ENCODE data around the gene MYOZ3. TPM values are rescaled to one million over a fixed set of nuclear protein-coding genes. Genes with fewer than 3 reads are reported as not detected.

MYOZ3 gene, protein sequence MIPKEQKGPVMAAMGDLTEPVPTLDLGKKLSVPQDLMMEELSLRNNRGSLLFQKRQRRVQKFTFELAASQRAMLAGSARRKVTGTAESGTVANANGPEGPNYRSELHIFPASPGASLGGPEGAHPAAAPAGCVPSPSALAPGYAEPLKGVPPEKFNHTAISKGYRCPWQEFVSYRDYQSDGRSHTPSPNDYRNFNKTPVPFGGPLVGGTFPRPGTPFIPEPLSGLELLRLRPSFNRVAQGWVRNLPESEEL
- total RNA-seq: 0.38 and 0.85 TPM in 2 replicates

DNA sequence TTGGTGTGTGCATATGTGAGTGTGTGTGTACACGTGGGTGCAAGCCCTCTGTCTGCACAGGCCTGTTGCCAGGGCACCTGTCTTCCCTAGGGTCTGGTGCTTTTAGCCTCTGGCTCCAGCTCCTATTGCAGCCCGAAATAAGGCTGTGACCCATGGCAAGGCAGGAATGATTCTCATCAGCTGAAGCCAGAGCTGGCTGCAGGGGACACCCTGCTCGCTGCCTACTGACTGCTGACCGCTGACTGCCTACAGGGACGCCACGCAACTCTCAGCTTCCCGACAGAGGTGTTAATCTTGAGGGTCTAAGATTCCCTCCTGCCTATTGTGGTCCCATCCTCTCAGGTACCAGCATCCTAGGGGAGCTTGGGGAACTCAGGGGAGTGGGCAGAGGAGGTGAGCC lies at the start of gene MYOZ3:
MYOZ3 (plus strand) TSS at position 166 of the 400 bp plus-strand sequence. CDS start 1,691 bp downstream, outside the sequence.

DNA sequence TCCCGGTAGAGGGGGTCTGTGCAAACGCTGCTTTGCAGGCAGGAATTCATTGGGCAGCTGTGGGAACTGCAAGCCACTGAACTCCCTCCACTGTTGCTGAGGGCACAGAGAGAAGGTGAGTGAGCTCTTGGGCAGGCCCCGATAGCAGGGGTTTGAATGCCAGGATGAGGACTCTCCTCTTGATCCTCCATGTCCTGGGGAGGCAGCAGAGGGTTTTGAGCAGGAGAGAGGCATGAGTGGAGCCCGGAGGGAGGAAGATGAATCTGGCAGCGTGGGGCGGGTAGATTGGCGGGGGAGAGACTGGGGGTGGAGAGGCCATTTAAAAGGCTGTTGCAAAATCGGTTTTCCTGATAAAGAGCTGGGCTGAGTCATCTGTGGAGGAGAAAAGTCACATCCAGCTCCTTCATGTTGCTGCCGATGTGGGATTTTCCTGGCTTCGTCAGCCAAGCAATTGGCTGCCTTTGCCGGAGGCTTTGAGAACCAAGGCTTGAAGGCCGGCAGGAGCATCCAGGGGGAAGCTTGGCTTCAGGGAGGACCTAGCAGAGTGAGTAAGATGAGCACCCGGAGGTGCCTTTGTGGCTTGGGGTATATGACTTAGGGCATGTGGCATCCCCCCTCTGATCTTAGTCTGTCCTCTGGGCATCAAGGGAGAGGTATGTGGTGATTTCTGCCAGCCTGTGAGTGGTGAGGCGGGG lies 20.6 kb upstream of the MYOZ3 start, which contains the start of gene SYNPO:
SYNPO (plus strand) TSS at position 350 of the 695 bp plus-strand sequence. CDS start 7,616 bp downstream, outside the sequence.

DNA sequence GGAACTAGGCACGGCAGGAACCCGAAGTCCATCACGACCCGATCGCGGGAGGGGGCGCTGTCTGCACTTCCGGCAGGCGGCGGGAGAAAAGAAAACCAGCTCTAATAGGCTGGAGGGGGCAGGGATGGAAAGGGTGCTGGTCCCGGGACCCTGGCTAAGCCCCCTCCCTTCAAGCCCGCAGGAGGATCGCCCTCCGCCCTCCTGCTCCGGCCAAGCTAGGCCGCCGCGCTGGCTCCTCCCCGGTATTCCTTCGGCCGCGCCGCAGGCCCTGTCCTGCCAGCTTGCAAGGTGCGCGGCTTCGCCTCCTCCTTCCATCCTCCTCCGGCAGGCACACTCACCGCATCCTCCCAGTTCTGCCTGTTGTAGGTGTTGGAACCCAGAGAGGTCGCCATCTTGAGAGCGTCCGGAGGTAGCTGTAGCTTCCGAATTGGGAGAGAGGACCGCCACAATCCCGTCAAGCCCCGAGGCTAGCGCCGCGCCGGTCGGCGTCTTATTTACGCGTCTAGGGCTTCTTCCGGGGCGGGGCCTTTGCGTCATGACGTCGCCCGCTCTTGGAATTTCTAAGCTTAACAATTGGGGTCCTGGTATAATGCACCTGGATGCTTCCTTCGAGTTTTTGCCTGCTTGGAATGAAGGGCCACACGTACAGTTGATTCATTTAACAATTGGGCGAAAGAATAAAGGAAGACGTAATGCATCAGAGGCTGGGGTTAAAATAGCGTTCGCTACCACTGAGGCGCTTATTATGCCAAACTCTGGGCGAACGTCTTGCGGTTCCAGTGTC lies 39.7 kb downstream of the MYOZ3 start, which contains the start of gene RBM22:
RBM22 (minus strand) TSS at position 469 of the 784 bp plus-strand sequence; CDS start at position 392, 77 bp downstream.

Other genes with a start within 250 kb of the MYOZ3 start
- gene CD74, start 248.3 kb upstream of the MYOZ3 start, total RNA-seq: 0.38 and 0.85 TPM in 2 replicates
- 3,397 and 3,748 TPM in 2 replicates for gene RPS14, start 211.5 kb upstream of the MYOZ3 start, total RNA-seq
- 39.5 and 65.6 TPM in 2 replicates for gene NDST1, start 153.1 kb upstream of the MYOZ3 start, total RNA-seq
- gene SYNPO, start 20.6 kb upstream of the MYOZ3 start, total RNA-seq: 7.3 and 8.2 TPM in 2 replicates
- gene RBM22, start 39.8 kb downstream of the MYOZ3 start, total RNA-seq: 22.6 and 25.5 TPM in 2 replicates
- gene DCTN4, start 97.8 kb downstream of the MYOZ3 start, total RNA-seq: 52.5 and 72.4 TPM in 2 replicates
- 123 and 182 TPM in 2 replicates for gene SMIM3, start 117.5 kb downstream of the MYOZ3 start, total RNA-seq
- gene IRGM, start 185.3 kb downstream of the MYOZ3 start, total RNA-seq: not detected in 2 replicates
- 3.9 and 5.6 TPM in 2 replicates for gene ZNF300, start 243.7 kb downstream of the MYOZ3 start, total RNA-seq

All from regular cardiac myocyte (primary cell).